NB4 (cell line): ENCODE results near the gene ADSS1.

Experiments
- CTCF ChIP-seq: IDR thresholded peaks from one replicate; pipeline ENCODE4 v1.5.1; 2012; ENCODE audit warnings: low read depth, low read length
- MAX ChIP-seq: IDR thresholded peaks from 2 replicates; pipeline ENCODE4 v1.6.1; 2011; ENCODE audit warnings: low read depth, low read length
- MYC ChIP-seq: IDR thresholded peaks from 2 replicates; pipeline ENCODE4 v1.6.1; 2011; ENCODE audit warnings: low read depth, low read length
- POLR2A ChIP-seq: IDR thresholded peaks from 2 replicates; pipeline ENCODE4 v1.6.1; 2011; ENCODE audit warnings: mild to moderate bottlenecking; ENCODE audit not compliant: insufficient read length; ENCODE audit errors: extremely low read depth

- no peak for TF ChIP-seq CTCF
- TF ChIP-seq POLR2A, result no peak
- no peak for TF ChIP-seq MAX
- TF ChIP-seq MYC, result no peak
Measured at GRCh38 chr14:104715871-104716270, 8.2 kb upstream of the ADSS1 start.
